WTC11 (cell line): Measurements from ENCODE around the gene PCBD2.

ENCODE experiments used
- ATF1 ChIP-seq: sonication (generic); formaldehyde crosslinking; IDR thresholded peaks from 2 replicates; pipeline ENCODE4 v1.8.1; 2023; ENCODE audit warnings: mild to moderate bottlenecking, moderate library complexity, missing genetic modification reagents
- CTCF ChIP-seq: fragments of 200-600 bp; IDR thresholded peaks from 2 replicates; pipeline ENCODE4 v1.8.0; 2022; ENCODE audit warnings: antibody characterized with exemption
- MAX ChIP-seq: sonication (generic); formaldehyde crosslinking; IDR thresholded peaks from 2 replicates; pipeline ENCODE4 v1.8.0; 2022; ENCODE audit warnings: mild to moderate bottlenecking, missing genetic modification reagents
- NR3C1 ChIP-seq: sonication (generic); formaldehyde crosslinking; conservative IDR thresholded peaks from 2 replicates; pipeline ENCODE4 v1.8.1; 2023; ENCODE audit warnings: low read depth, mild to moderate bottlenecking, missing genetic modification reagents
- ZNF121 ChIP-seq: sonication (generic); formaldehyde crosslinking; IDR thresholded peaks from 2 replicates; pipeline ENCODE4 v1.8.0; 2023; ENCODE audit warnings: missing genetic modification reagents
- TF ChIP-seq, protein P1 (sequence below): sonication (generic); formaldehyde crosslinking; IDR thresholded peaks from 2 replicates; pipeline ENCODE4 v1.8.1; 2023; ENCODE audit warnings: mild to moderate bottlenecking, missing genetic modification reagents, moderate library complexity

DNA sequence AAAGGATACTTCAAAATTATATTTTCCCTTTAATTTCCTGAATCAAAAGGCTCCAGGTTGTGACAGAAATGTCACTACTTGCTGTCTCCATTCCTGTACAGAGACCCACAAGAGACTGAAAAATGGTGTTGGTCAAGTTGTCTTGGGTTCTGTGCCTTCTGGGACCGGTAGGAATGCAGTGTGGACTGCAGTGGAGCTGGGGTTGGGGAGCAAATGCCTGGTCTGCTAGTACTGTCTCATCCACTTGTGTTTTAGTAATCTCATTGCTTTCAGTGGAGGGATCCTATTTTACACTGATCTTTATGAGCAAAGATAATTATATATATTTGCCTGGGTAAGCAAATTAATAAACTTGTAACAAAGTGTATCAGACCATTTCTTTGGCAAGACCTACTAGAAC is 38.6 kb downstream of the PCBD2 start:
- TF ChIP-seq CTCF, result no peak
- TF ChIP-seq, protein P1, sequence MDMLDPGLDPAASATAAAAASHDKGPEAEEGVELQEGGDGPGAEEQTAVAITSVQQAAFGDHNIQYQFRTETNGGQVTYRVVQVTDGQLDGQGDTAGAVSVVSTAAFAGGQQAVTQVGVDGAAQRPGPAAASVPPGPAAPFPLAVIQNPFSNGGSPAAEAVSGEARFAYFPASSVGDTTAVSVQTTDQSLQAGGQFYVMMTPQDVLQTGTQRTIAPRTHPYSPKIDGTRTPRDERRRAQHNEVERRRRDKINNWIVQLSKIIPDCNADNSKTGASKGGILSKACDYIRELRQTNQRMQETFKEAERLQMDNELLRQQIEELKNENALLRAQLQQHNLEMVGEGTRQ (CRISPR knock-in tag), result no peak
- no peak for TF ChIP-seq NR3C1 (CRISPR knock-in tag)
- no peak for TF ChIP-seq MAX (CRISPR knock-in tag)
- no peak for TF ChIP-seq ZNF121
- no peak for TF ChIP-seq ATF1 (CRISPR knock-in tag)
